T-helper 2 cell treated with Interferon-gamma antibody and Interleukin-4, amounts not matched to agents 100 ng/mL and 5 ng/mL, for 36 hours (primary cell): ENCODE data around the gene GLRX. TPM values are rescaled to one million over a fixed set of nuclear protein-coding genes. Genes with fewer than 3 reads are reported as not detected.
"Not testable (repeated sequence)": the region's sequence is repeated elsewhere in the genome, so short reads cannot be mapped to it uniquely, and the experiment has no call there.

Source experiments
- intact Hi-C: fragments of 100-400 bp; cut with micrococcal nuclease; formaldehyde crosslinking; loops from one replicate; pipeline ENCODE4 v1.15.1; 2023
- total RNA-seq: library from RNA; stranded (reverse); gene quantifications from 2 replicates; pipeline ENCODE4 v1.2.3, GENCODE V29; 2022

Gene GLRX
- total RNA-seq, 1 donor from 2014 or later: 49.6 TPM

DNA sequence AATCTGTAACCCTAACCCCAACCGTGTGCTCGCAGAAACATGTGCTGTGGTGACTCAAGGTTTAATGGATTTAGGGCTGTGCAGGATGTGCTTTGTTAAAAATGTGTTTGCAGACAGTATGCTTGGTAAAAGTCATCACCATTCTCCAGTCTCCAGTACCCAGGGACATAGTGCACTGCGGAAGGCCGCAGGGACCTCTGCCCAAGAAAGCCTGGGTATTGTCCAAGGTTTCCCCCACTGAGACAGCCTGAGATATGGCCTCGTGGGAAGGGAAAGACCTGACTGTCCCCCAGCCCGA, 11.5 kb downstream of the GLRX start:
- intact Hi-C loops: not testable (repeated sequence)

DNA sequence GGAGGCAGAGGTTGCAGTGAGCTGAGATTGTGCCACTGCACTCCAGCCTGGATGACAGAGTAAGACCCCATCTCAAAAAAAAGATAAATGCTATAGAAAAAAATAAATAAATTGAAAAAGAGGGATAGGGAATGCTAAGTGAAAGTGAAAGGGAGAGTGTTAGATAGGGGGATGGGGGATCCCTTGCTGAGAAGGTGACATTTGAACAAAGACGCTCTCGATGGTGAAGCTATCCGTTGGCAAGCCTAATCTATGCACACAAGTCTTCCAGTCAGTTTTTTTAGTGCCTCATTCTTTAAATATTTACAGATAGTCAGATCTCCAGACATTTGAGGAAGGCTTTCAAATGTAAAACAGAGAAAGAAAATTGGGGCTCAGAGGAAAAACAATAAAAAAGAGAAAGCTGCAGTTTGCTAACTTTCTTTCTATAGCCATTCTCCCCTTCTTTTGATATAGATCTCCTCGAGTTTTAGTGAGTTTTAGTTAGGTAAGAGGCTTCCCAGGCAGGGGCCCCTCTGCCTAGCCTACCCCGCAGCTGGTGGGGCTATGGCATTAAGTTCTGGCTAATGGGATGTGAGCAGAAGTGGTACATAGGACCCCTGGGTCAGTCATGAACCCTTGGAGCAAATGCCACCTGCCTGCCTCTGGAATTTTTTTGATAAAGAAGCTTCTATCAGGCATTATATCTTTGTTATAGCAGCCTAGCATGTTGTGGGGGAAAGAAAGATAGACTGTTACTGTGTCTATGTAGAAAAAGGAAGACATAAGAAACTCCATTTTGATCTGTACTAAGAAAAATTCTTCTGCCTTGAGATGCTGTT, 12.0 kb downstream of the GLRX start:
- intact Hi-C loops: no loop called here

DNA sequence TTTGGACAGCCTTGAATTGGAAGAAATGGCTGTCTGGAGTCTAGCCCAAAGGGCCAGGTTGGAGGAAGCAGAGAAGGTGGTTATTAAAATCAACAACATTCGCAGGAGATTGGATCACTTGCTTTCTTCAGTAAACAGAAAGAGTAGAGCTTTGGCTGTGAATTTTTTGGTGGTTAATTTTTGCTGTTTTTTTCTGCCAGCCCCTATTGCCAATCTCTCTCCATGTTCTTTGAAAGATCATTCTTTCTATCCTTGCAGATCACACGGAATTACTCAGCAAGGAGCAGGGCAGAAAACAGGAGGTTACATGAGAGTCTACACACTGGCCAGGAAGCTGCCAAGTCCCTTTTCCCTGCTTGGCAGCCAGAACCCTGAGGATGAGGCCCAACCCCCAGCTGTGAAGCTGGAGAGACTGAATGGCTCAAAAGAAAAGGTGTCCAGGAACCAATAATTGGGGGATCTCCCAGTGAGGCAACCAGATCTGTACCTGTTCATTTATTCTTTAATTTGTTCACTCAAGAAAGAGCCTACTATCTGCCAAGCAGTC, 13.0 kb downstream of the GLRX start:
- intact Hi-C loops: no loop called here

DNA sequence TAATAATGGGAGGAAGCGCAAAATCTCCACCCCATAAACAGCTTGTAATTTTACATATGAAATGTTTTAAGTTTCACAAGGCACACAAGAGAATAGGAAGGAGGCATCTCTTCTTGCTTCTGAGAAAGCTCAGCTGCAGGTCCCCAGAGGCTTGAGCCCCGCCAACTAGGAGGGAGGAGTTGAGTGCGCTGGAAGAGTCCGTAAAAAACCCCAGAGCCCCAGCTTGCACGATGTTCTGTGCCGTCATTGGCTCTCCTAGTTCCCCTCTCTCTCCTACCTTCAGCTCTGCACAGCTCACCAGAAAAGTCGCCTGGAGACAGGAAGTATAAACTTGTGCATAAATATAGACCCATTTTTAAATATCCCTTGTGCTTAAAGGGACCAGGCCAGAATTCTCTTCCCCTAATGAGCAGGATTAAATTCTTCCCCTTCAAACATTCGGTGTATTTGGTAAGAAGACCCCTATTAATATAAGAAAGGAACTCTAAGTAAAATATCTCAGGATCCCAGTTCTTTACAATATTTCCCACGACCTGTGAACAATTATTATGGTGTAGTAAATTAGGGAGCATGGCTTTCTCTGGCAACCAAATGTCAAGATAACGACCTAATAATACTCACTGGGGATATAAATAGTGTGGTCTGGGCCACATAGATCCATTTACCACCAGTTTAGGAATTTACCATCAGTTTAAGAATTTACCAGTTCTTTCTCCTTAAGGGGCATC, 13.7 kb downstream of the GLRX start:
- intact Hi-C loops: loop anchor here (1.0 kb wide), 3 partner anchors 13 to 34 kb away; partner anchors contain the start of gene GLRX

DNA sequence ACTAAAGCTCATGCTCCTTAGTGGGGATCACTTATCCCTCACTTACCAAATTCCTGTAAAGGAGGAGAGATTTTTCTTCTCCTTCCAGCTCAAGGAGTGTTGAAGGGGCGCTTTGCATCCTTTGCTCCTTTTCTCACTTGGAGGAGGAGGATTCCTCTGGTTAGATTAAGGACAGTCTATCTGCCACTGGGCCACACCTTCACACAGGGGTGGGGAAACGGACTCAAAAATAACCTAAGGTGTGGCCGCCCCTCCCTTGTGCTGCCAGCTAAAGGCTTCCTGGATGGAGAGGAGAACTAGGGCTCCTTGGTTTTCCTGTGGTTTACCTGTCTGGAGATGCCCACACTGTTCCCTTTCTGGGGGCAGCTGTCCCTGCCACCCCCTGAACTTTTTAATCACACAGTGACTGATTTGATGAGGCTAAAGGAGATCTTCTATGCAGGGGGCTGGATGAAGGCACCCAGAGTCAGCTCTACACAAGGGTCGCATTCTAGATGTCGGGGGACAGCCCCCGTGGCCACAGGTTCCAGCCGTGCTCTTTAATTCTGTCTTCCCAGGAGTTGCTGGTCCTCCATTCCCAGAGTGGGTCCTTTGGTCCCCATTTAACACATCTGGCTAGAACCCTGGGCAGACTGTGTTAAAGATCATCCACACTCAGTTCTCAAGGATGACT, 14.4 kb downstream of the GLRX start:
- intact Hi-C loops: loop anchor here (1.0 kb wide), 3 partner anchors 14 to 35 kb away; partner anchors contain the start of gene GLRX

DNA sequence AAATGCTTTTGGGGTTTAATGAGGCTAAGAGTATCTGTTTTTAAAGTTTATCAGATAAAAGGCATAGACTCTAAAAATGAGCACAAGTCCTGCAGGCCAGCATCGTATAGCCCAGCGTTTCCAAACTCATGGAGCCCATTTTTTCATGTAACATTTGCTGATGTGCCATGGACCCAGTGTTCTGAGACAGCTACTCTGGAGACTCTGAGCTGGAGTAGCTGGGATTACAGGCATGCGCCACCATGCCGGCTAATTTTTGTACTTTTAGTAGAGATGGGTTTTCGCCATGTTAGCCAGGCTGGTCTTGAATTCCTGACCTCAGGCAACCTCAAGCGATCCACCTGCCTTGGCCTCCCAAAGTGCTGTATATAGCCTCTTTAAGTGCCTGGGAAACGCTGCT, 15.8 kb downstream of the GLRX start:
- intact Hi-C loops: loop anchor here (1.0 kb wide), 1 partner anchor 22 kb away; no protein-coding TSS in a partner anchor

DNA sequence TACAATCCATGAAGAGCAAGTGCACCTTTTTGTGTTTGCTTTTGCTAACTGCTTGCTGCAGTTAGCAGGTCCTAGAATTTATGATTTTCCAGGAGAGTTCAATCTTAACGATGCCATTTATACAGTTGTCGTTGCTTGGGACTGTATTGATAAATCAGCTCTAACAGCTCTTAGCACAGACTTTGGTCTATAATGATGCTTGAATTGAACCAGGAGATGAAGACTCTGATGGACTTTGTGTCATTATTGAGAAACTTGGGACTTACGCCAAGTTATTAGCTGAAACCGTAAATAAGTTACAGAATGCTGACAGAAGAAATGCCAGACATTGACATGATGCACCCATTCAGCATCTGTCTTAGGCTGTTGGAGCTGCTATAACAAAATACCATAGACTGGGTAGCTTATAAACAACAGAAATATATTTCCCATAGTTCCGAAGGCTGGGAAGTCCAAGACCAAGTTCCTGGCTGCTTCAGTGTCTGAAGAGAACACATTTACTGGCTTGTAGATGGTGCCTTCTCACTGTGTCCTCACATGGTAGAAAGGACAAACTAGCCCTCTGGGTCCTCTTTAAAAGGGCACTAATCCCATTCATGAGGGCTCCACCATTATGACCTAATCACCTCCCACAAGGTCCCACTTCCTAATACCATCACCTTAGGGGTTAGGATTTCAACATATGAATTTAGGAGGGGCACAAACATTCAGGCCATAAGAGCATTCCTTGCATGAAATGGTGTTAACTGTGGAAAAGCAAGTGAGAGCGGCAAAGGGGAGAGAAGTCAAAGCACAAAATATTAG, 17.6 kb downstream of the GLRX start:
- intact Hi-C loops: no loop called here

DNA sequence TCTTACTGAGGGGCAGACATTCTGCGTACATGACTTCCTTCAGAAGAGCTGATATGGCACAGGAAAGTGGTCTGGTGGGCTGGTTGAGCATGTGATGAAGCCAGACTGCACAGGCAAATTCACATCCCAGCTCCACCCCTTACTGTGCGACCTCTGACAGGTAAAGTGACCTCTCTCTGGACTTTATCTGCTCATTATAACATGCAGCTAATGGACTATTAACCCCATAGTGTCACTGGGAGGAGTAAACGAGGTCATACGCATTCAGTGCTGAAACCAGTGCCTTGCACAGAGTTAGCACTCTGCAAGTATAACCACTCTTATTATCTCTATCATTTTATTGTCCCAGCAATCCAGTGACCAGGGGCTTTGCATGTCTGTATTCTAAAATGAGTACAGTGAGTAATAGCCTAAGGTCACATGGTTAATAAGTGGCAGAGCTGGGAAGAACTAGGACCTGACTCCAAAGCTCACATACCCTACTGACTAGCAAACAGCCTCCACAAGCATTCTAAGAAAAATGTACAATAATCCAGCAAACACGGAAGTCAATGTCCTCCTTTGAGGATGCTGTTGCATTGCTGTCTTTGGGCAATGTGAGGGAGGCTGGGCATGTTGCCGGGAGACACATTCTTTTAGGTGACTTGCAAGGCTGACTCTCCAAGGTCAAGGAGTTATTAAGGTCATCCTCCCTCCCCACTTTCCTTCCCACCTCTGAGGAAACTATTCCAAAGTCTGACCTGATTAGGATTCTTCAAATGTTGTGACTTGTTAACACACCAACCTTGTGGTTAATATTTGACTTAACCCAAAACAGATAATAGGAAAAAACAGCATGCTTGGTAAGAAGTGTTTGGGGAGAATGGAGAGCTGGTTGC, 19.0 kb downstream of the GLRX start:
- intact Hi-C loops: no loop called here

DNA sequence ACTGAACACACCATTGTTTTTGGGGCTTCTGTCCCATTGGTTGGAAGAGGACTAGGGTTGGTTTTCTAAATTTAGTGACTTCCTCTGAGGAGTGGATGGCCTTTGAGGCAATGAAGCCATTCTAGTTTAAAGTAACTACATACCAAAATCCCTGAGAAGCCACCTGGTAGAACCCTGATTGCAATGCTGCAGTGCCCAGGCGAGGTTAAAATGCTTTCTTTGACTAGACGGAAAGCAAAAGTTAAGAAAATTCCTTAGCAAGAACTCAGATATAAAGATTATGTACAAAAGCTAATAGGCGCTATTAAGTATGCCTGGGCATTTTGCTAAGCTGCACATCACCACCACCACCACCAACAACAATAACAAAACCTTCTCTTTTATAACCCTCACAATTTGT, 20.6 kb downstream of the GLRX start:
- intact Hi-C loops: no loop called here

DNA sequence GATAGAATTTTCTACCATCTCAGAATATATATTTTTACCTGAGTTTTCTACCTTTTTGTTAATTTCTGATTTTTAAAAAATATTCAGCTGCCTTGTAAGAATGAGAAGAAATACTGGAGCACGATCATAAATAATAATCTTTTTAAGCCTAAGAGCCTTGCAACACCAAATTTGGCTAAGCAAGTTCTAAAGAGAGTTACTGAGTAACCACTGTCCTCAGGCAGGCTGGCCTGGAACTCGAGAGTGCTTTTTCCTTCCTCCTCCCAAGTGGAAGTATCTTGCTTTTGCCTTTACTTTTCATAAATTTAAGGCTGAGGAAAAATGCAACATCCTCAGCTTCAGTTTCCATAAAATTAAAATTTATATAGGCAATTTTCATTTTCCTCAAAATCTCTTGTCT, 21.0 kb downstream of the GLRX start:
- intact Hi-C loops: no loop called here

DNA sequence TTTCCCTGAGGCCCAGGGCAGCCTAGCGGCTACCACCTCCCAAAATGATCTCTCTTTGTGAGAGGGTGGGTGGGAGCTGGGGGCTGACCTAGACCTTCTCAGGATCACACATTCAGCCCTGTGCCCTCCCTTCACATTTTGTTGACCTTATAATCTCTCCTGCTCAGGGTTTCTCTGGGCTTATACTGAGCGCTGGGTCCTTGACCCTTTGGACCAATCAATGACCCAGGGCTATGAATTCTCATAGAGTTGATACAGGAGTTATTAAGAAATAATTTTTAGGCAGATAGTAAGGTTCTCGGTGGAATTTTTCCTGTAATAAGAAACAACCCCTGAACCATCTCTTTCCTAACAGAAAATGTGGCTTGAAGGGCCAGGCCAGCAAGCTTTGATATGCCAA, 22.0 kb downstream of the GLRX start:
- intact Hi-C loops: no loop called here

DNA sequence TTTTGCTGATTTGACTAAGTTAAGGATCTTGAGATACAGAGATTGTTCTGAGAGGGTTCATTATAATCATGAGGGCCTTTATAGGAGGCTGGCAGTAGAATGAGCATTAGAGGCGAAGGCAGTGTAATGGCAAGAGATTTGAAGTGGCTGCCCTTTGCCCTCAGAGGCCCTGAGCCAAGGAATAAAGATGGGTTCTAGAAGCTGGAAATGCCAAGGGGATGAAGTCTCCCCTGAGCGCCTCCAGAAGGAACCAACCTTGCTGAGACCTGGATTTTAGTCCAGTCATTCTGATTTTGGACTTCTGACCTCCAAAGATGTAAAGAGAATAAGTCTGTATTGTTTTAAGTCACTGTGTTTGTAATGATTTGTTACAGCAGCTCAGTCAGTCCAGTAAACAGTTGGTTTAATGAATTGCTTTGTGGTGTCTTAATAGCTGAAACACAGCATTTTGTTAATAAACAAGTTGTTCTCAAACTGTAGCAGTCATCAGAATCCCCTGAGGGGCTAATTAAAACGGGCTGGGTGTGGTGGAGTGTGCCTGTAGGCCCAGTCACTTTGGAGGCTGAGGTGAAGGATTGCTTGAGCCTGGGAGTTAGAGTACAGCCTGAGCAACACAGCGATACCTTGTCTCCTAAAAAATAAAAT, 23.2 kb downstream of the GLRX start:
- intact Hi-C loops: no loop called here

DNA sequence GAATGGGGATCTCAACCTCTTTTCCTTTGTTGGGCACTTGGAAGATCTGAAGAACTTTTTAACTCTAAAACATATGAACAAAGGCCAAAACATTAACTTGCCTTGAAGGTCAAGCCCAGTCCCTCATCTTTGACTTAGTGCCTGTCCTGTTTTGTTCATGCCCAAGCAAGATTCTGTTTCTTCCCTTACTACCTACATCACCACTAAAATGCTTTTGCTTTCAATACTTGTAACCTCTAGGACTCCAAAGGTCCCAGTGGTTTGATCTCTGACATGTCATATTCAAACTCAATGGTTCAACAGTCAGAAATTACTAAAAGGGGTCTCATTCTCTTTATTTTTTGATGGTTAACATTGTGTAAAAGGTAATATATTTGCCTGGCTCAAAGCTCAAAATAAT, 24.0 kb downstream of the GLRX start:
- intact Hi-C loops: no loop called here

DNA sequence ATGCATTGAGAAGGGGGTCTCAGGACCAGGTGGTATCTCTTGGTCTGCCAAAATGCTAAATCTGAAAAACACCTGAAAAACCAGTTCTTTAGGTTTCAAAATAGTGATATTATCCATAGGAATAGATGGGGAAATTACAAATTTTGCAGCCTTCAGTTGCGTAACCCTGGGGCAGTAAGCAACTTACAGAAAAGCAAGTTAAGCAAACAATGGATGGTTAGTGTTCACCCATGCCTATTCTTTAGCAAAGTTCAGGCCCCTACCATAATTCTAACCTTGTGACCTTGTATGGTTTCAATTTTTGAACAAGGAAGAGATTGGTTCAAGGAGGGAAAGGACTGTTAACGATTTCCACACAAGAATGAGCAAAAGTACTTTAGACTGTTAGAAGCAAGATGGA, 24.5 kb downstream of the GLRX start:
- intact Hi-C loops: no loop called here

DNA sequence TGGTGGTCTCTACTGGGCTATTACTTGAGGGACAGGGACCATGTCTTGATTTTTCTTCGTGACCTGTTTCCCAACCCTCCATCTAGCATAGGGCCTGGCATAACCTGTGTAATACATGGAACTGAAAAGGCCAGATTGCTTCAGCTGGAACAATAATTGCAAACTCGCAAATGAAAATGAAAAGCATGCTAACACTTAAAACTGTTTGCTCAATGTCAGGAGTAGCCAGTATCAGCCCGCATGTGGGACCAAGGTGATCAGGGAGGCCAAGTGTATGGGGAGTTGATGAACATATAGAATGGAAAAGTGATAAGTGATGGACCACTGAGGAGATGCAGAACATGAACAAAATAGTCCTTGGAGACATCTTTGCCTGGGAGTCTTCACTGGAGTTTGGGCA, 25.2 kb downstream of the GLRX start:
- intact Hi-C loops: no loop called here

DNA sequence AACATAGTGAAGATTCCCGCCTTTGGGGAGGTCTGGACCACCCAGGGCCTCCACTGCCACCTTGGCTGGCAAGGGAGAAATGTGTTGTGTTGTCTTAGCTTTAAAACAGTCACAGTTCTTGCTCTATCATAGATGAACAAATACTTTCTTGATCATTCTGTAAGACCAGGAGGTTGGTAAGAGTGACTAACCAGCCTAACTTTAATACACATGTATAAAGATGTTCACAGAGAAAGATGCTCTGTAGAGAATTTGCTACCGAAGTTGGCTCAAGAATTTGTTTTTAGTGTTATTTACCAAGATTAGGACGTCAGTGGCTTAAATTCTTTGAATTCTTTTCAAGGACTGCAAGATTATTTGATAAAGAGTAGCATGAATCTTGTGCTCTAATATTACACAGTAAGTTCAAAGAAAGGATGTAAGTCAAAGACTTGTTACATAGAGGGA, 28.4 kb downstream of the GLRX start:
- intact Hi-C loops: no loop called here

DNA sequence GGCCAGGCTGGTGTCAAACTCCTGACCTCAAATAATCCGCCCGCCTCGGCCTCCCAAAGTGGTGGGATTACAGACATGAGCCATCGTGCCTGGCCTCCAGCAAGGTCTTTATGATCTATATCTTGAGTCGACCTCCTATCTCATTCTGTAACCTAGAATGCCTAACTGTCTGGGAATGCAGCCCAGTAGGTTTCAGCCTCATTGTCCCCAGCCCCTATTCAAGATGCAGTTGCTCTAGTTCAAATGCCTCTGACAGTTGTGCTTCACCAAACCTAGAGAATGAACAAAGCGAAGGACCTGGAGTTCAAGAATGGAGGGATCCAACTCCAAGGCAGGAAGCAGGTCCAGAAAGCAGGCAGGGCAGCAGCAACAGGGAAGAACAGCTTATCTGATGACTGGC, 30.8 kb downstream of the GLRX start:
- intact Hi-C loops: no loop called here

DNA sequence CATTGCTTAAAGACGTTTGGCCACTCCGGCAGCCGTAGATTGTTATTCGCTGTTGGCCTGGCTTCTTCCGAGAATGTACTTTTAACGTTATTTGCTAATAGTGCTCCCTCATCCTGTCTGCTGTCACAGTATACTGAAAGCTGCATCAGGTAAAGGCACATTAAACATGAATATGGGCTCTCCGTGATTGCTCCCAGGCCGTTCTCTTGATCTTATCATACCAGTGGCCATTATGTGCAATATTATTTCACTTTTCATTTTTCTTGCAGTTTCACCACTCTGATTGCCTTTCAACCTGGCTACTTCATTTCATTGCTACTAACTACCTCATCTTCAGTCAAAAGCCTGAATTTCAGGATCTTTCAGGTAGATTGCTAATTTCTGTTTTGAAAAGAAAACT, 34.0 kb downstream of the GLRX start:
- intact Hi-C loops: loop anchor here (10.0 kb wide), 1 partner anchor 176 kb away; the partner anchor contains the start of gene ELL2

DNA sequence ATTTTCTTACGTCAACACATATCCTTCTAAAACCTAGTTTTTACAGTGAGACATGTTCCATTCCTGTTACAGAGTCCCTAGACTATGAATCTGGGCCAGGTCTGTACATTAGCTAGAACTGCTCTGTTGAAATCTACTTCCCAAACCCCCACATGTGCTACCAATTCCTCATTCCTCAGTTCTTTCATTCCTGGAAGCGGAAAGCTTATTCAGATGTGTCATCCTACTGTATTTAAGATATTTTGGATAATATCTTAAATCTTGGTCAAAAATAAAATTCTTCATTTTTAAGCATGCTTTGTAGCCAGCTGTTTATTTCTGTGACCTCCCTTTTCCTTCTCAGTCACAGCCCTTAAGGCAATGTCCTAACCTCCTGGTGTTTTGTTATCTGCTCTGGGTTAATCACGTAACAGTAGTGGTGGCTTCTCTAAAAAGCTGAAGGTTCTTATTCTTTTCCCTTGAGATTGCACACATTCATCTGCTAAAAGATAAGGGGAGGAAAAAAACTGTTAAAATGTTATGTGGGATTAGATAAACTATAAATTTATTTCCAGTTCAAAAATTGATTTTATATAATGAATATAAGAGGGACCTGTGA, 35.6 kb downstream of the GLRX start:
- intact Hi-C loops: loop anchor here (10.0 kb wide), 1 partner anchor 178 kb away; the partner anchor contains the start of gene ELL2
